ENCODE data around the gene KIR3DL2. TPM values are rescaled to one million over a fixed set of nuclear protein-coding genes. Genes with fewer than 3 reads are reported as not detected.

KIR3DL2 gene
- not detected in 5 replicates for total RNA-seq (2022; extraction: Qiagen RNA extraction; ENCODE audit: low read depth)

GRCh38 chr19:54850061-54850640, at the start of gene KIR3DL2:
Gene KIR3DL2 (plus strand): TSS chr19:54850443. CDS start chr19:54850476, 33 bp downstream.

DNA sequence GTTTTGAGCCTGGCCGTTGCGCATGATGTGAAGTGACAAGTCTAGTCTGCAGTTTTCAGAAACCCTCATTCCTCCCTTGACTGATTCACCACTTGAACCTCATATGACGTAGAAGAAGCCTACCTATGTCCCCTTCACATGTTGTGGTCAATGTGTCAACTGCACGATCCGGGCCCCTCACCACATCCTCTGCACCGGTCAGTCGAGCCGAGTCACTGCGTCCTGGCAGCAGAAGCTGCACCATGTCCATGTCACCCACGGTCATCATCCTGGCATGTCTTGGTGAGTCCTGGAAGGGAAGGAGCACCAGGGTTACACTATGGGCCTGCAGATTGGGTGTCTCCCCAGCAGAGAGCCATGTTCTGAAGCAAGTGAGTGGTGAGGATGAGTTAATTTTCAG, 46.8 kb upstream of the KIR3DL2 start, which contains the start of gene KIR2DL4:
Gene KIR2DL4, plus strand, starts transcription at position 201 of the 400 bp plus-strand sequence. Its CDS starts 42 bp downstream, at position 243.

DNA sequence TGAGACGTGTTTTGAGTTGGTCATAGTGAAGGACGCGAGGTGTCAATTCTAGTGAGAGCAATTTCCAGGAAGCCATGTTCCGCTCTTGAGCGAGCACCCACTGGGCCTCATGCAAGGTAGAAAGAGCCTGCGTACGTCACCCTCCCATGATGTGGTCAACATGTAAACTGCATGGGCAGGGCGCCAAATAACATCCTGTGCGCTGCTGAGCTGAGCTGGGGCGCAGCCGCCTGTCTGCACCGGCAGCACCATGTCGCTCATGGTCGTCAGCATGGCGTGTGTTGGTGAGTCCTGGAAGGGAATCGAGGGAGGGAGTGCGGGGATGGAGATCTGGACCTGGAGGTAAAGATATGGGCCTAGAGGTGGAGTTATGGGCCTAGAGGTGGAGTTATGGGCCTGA, 34.0 kb upstream of the KIR3DL2 start, which contains the start of gene KIR3DL1:
Gene KIR3DL1, plus strand, starts transcription at position 218 of the 400 bp plus-strand sequence.

GRCh38 chr19:54832496-54832895, 17.7 kb upstream of the KIR3DL2 start, which contains the start of gene KIR2DS4:
Gene KIR2DS4 (plus strand): TSS chr19:54832676.

GRCh38 chr19:54873990-54874389, 23.7 kb downstream of the KIR3DL2 start, which contains the start of gene FCAR:
Gene FCAR (plus strand): TSS chr19:54874235. CDS start chr19:54874290, 55 bp downstream.

DNA sequence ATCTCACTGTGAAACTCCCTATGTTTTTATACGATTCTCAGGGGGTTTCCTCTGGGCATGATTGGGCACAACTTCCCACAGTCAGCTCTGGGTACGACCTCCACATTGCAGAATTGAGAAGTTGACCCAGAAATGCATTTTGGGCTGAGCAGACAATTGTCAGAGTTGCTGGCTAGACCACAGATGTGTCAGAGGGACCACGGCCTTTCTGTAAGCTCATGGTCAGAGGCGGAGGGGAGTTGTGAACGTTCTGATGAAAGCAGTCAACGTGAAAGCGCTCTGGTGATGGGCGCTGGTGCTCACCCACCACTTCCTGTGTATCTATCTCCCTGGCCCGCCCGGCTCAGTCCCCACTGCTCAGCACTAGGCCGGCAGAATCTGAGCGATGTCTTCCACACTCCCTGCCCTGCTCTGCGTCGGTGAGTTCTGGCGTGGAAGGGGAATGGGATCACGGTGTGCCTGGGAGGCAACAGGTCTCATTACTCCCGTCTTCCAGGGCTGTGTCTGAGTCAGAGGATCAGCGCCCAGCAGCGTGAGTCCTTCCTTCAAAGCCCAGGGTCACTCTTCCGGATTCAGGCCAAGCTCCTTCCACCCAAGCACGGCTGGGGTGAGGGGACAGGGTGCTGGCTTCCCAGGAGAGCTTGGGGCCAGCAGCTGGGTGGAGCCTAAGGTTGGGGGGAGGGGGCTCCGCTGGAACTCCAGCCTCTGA, 55.7 kb downstream of the KIR3DL2 start, which contains the start of gene NCR1:
Gene NCR1, plus strand, starts transcription at position 346 of the 709 bp plus-strand sequence. Its CDS starts 40 bp downstream, at position 386.

Other genes starting within 250 kb of the KIR3DL2 start
- gene LILRB1, start 220.0 kb upstream of the KIR3DL2 start, total RNA-seq (2022; extraction: Qiagen RNA extraction; ENCODE audit: low read depth), result 0.07 TPM in 1 of 5 replicates, not detected in the others
- gene LILRB4, start 187.5 kb upstream of the KIR3DL2 start, total RNA-seq (2022; extraction: Qiagen RNA extraction; ENCODE audit: low read depth), result not detected in 5 replicates
- gene KIR3DL3, start 126.0 kb upstream of the KIR3DL2 start, total RNA-seq (2022; extraction: Qiagen RNA extraction; ENCODE audit: low read depth), result not detected in 5 replicates
- not detected in 5 replicates for gene KIR2DL3, start 111.9 kb upstream of the KIR3DL2 start, total RNA-seq (2022; extraction: Qiagen RNA extraction; ENCODE audit: low read depth)
- not detected in 5 replicates for gene KIR2DL1, start 80.7 kb upstream of the KIR3DL2 start, total RNA-seq (2022; extraction: Qiagen RNA extraction; ENCODE audit: low read depth)
- not detected in 5 replicates for gene KIR2DL4, start 46.8 kb upstream of the KIR3DL2 start, total RNA-seq (2022; extraction: Qiagen RNA extraction; ENCODE audit: low read depth)
- gene KIR3DL1, start 34.0 kb upstream of the KIR3DL2 start, total RNA-seq (2022; extraction: Qiagen RNA extraction; ENCODE audit: low read depth), result not detected in 5 replicates
- not detected in 5 replicates for gene KIR2DS4, start 17.8 kb upstream of the KIR3DL2 start, total RNA-seq (2022; extraction: Qiagen RNA extraction; ENCODE audit: low read depth)
- not detected in 5 replicates for gene FCAR, start 23.8 kb downstream of the KIR3DL2 start, total RNA-seq (2022; extraction: Qiagen RNA extraction; ENCODE audit: low read depth)
- not detected in 5 replicates for gene NCR1, start 55.7 kb downstream of the KIR3DL2 start, total RNA-seq (2022; extraction: Qiagen RNA extraction; ENCODE audit: low read depth)
- 0.08 TPM in 1 of 5 replicates, not detected in the others for gene NLRP7, start 97.1 kb downstream of the KIR3DL2 start, total RNA-seq (2022; extraction: Qiagen RNA extraction; ENCODE audit: low read depth)
- gene NLRP2, start 115.9 kb downstream of the KIR3DL2 start, total RNA-seq (2022; extraction: Qiagen RNA extraction; ENCODE audit: low read depth), result 22.7 to 28.3 TPM (median 27.2 TPM) in 5 replicates
- 0.13 to 0.46 TPM (median 0.19 TPM) in 3 of 5 replicates, not detected in the others for gene GP6, start 187.8 kb downstream of the KIR3DL2 start, total RNA-seq (2022; extraction: Qiagen RNA extraction; ENCODE audit: low read depth)
- 14.5 to 21.2 TPM (median 20.8 TPM) in 5 replicates for gene RDH13, start 212.7 kb downstream of the KIR3DL2 start, total RNA-seq (2022; extraction: Qiagen RNA extraction; ENCODE audit: low read depth)
- 3.0 to 9.2 TPM (median 6.8 TPM) in 5 replicates for gene EPS8L1, start 225.4 kb downstream of the KIR3DL2 start, total RNA-seq (2022; extraction: Qiagen RNA extraction; ENCODE audit: low read depth)

All from A549 treated with ZK216348 at 1 μM for 4 hours (cell line).